RCC 7860 (cell line): ENCODE data around the gene LDHAL6B.
A peak's percentile ranks its signal among the peaks of the same experiment; 100 is the strongest.

Experiments
- DNase-seq: peaks from one replicate; pipeline ENCODE4 v3.0.0-alpha.2; 2015; ENCODE audit warnings: low spot score
- FAIRE-seq: peaks from 2 replicates; lab custom pipeline; 2012; peaks lifted over from hg19 to GRCh38; lab: Jason Lieb, UNC

LDHAL6B gene

GRCh38 chr15:59176653-59177316, 29.9 kb upstream of the LDHAL6B start:
- no peak for FAIRE-seq
- DNase-seq = no peak

- no peak for DNase-seq
- no peak for FAIRE-seq
Measured at GRCh38 chr15:59177317-59177660, 29.4 kb upstream of the LDHAL6B start.

- DNase-seq = no peak
- no peak for FAIRE-seq
Measured at GRCh38 chr15:59178151-59178695, 28.4 kb upstream of the LDHAL6B start.

GRCh38 chr15:59179717-59180116, 26.9 kb upstream of the LDHAL6B start:
- no peak for DNase-seq

GRCh38 chr15:59180945-59181600, 25.6 kb upstream of the LDHAL6B start:
- DNase-seq = peak; percentile 81
- peak; percentile 87 for FAIRE-seq

More at GRCh38 chr15:59179717-59180116, 26.9 kb upstream of the LDHAL6B start:
- no peak for FAIRE-seq

- FAIRE-seq (no peak), DNase-seq (no peak)
Measured at GRCh38 chr15:59185725-59186124, 20.9 kb upstream of the LDHAL6B start.

- no peak for DNase-seq
- FAIRE-seq = no peak
Measured at GRCh38 chr15:59186501-59186900, 20.1 kb upstream of the LDHAL6B start.

- no peak for DNase-seq
- FAIRE-seq = no peak
Measured at GRCh38 chr15:59189241-59189640, 17.4 kb upstream of the LDHAL6B start.

- DNase-seq = no peak
- no peak for FAIRE-seq
Measured at GRCh38 chr15:59190291-59190690, 16.4 kb upstream of the LDHAL6B start.

GRCh38 chr15:59191855-59192237, 14.8 kb upstream of the LDHAL6B start:
- DNase-seq = peak; percentile 90
- FAIRE-seq = peak; percentile 98

GRCh38 chr15:59194639-59195325, 11.9 kb upstream of the LDHAL6B start:
- FAIRE-seq (no peak), DNase-seq (no peak)

- no peak for FAIRE-seq
Measured at GRCh38 chr15:59196416-59196815, 10.2 kb upstream of the LDHAL6B start.

GRCh38 chr15:59197454-59197853, 9.2 kb upstream of the LDHAL6B start:
- FAIRE-seq = no peak
- no peak for DNase-seq

More at GRCh38 chr15:59196416-59196815, 10.2 kb upstream of the LDHAL6B start:
- no peak for DNase-seq

GRCh38 chr15:59199626-59200465, 6.8 kb upstream of the LDHAL6B start:
- peak; percentile 98 for FAIRE-seq
- DNase-seq = peak; percentile 90

GRCh38 chr15:59200560-59200959, 6.1 kb upstream of the LDHAL6B start:
- FAIRE-seq (no peak), DNase-seq (peak; percentile 22)

GRCh38 chr15:59203008-59203407, 3.6 kb upstream of the LDHAL6B start:
- FAIRE-seq (no peak), DNase-seq (no peak)

GRCh38 chr15:59203657-59204056, 3.0 kb upstream of the LDHAL6B start:
- FAIRE-seq (no peak), DNase-seq (no peak)

- FAIRE-seq (no peak), DNase-seq (no peak)
Measured at GRCh38 chr15:59205839-59206622, 612 bp upstream of the LDHAL6B start.

- DNase-seq = no peak
- no peak for FAIRE-seq
Measured at GRCh38 chr15:59208613-59209249, 2.1 kb downstream of the LDHAL6B start.

- DNase-seq (no peak), FAIRE-seq (no peak)
Measured at GRCh38 chr15:59210186-59210585, 3.5 kb downstream of the LDHAL6B start.
